Fibroblast of skin of left biceps (primary cell): ENCODE results near the gene HNRNPU.

ENCODE experiments used
- DNase-seq, 2 experiments: peaks; one replicate each; pipeline ENCODE4 v3.0.0-alpha.2; 2013; ENCODE audit warnings: low read depth in 2 of 2

HNRNPU gene

GRCh38 chr1:244864253-244865027 lies at the start of gene HNRNPU:
Gene HNRNPU, minus strand, starts transcription at chr1:244864543. Its CDS starts 236 bp downstream, at chr1:244864307.
- DNase-seq = peak; percentile 93

GRCh38 chr1:244913806-244914205 lies 49.5 kb upstream of the HNRNPU start:
- no peak for DNase-seq

- no peak for DNase-seq
Measured at GRCh38 chr1:244904119-244904518, 39.8 kb upstream of the HNRNPU start.

GRCh38 chr1:244901400-244902015 lies 37.2 kb upstream of the HNRNPU start:
- DNase-seq = no peak

- no peak for DNase-seq
Measured at GRCh38 chr1:244897476-244898254, 33.3 kb upstream of the HNRNPU start.

- DNase-seq = no peak
Measured at GRCh38 chr1:244896550-244896949, 32.2 kb upstream of the HNRNPU start.

- no peak for DNase-seq
Measured at GRCh38 chr1:244893836-244894235, 29.5 kb upstream of the HNRNPU start.

- DNase-seq = no peak
Measured at GRCh38 chr1:244887281-244887680, 22.9 kb upstream of the HNRNPU start.

GRCh38 chr1:244881552-244882280 lies 17.4 kb upstream of the HNRNPU start:
- no peak for DNase-seq

GRCh38 chr1:244878681-244879080 lies 14.3 kb upstream of the HNRNPU start:
- no peak for DNase-seq

- no peak for DNase-seq
Measured at GRCh38 chr1:244876228-244876910, 12.0 kb upstream of the HNRNPU start.

- no peak for DNase-seq
Measured at GRCh38 chr1:244874974-244875579, 10.7 kb upstream of the HNRNPU start.

- no peak for DNase-seq
Measured at GRCh38 chr1:244869950-244870349, 5.6 kb upstream of the HNRNPU start.

- DNase-seq = no peak
Measured at GRCh38 chr1:244869364-244869827, 5.1 kb upstream of the HNRNPU start.

GRCh38 chr1:244868484-244869363 lies 4.4 kb upstream of the HNRNPU start:
- no peak for DNase-seq

GRCh38 chr1:244866355-244866754 lies 2.0 kb upstream of the HNRNPU start:
- no peak for DNase-seq

- DNase-seq = no peak
Measured at GRCh38 chr1:244865820-244866219, 1.5 kb upstream of the HNRNPU start.

- peak in 1 of 2 experiments; percentile 8 for DNase-seq
Measured at GRCh38 chr1:244865028-244865371, 657 bp upstream of the HNRNPU start.

- DNase-seq = no peak
Measured at GRCh38 chr1:244863491-244864252, 671 bp downstream of the HNRNPU start.
